ENCODE data around the gene UNC13B. TPM values are rescaled to one million over a fixed set of nuclear protein-coding genes. Genes with fewer than 3 reads are reported as not detected.

The UNC13B gene
- polyA plus RNA-seq, 1 experiment, result 13.2 TPM

DNA sequence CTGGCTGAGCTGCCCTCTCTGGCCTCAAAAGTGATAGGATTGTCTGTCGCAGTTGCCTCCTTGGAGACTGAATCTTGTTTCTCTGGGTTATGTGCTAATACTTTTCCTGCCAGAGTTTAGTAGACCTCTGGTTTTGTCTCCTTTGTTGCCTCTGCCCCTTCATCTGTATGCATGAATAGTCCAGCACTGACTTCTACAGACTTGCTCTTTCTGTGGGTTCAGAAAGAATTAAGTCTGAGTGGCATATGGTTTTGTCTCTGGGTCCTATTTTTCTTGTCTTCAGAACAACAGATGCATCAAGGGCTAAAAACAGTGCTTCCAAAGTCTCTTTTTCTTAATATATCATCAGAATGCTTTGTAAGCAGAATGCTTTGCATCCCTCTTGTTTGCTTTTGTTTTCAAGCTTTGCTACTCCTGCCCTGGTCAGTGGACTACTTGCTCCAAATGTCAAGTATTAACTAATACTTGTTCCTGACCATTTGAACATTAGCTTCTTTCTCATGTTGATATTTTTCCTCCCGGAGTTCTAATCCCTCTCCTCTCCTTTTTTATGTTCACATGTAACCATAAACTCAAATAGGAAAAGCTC, 131.7 kb downstream of the UNC13B start:
- Histone ChIP-seq H3K4me3 (ENCODE audit: low read depth, low read length) (no peak overlapping the region), H3K27me3 (ENCODE audit: control insufficient read depth, insufficient read depth, low read length) (no peaks in the 10 kb centered on the region), H3K36me3 (ENCODE audit: control insufficient read depth, insufficient read depth, low read length) (no peaks in the 10 kb centered on the region)
- ChIA-PET POLR2A (no interaction called here), CTCF (no interaction called here)
- DNase-seq (ENCODE audit: low read depth), result no peak
- TF ChIP-seq, protein P1, sequence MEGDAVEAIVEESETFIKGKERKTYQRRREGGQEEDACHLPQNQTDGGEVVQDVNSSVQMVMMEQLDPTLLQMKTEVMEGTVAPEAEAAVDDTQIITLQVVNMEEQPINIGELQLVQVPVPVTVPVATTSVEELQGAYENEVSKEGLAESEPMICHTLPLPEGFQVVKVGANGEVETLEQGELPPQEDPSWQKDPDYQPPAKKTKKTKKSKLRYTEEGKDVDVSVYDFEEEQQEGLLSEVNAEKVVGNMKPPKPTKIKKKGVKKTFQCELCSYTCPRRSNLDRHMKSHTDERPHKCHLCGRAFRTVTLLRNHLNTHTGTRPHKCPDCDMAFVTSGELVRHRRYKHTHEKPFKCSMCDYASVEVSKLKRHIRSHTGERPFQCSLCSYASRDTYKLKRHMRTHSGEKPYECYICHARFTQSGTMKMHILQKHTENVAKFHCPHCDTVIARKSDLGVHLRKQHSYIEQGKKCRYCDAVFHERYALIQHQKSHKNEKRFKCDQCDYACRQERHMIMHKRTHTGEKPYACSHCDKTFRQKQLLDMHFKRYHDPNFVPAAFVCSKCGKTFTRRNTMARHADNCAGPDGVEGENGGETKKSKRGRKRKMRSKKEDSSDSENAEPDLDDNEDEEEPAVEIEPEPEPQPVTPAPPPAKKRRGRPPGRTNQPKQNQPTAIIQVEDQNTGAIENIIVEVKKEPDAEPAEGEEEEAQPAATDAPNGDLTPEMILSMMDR (IDR thresholded peaks at IDR 0.05; ENCODE audit: insufficient read depth, low read depth, low read length), result no peak

DNA sequence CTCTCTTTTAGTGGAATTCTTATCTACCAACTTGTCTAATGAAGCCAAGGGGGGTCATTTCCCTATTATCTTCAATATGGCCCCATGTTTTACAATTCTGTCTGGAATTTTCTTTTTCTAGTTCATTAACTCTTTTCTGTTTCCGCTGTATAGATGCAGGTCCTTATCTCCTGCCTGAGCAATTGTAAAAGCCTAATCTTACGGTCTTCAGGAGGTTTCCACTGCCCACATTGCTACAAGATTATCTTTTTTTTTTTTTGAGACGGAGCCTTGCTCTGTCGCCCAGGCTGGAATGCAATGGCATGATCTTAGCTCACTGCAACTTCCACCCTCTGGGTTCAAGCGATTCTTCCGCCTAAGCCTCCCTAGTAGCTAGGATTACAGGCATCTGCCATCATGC, 132.3 kb downstream of the UNC13B start:
- CTCF ChIA-PET, result interaction anchor here (0.6 kb wide), 1 partner anchor 151 kb away, joined by 4 read pairs; no protein-coding TSS in a partner anchor
- no peak for DNase-seq (ENCODE audit: low read depth)
- POLR2A ChIA-PET, result no interaction called here
- H3K4me3 ChIP-seq (ENCODE audit: low read depth, low read length), result no peak overlapping the region
- H3K36me3 ChIP-seq (ENCODE audit: control insufficient read depth, insufficient read depth, low read length), result no peaks in the 10 kb centered on the region
- TF ChIP-seq, protein P1 (IDR thresholded peaks at IDR 0.05; ENCODE audit: insufficient read depth, low read depth, low read length), result no peak
- H3K27me3 ChIP-seq (ENCODE audit: control insufficient read depth, insufficient read depth, low read length), result no peaks in the 10 kb centered on the region

- no peaks in the 10 kb centered on the region for H3K27me3 ChIP-seq (ENCODE audit: control insufficient read depth, insufficient read depth, low read length)
- CTCF ChIA-PET, result interaction anchor here (0.6 to 1.2 kb wide), 2 partner anchors 10 to 152 kb away, joined by 3 to 4 read pairs; no protein-coding TSS in a partner anchor
- TF ChIP-seq, protein P1 (IDR thresholded peaks at IDR 0.05; ENCODE audit: insufficient read depth, low read depth, low read length), result no peak
- no peaks in the 10 kb centered on the region for H3K36me3 ChIP-seq (ENCODE audit: control insufficient read depth, insufficient read depth, low read length)
- POLR2A ChIA-PET, result no interaction called here
- no peak for DNase-seq (ENCODE audit: low read depth)
- H3K4me3 ChIP-seq (ENCODE audit: low read depth, low read length), result no peak overlapping the region
These were observed 132.7 kb downstream of the UNC13B start for GRCh38 chr9:35294556-35294955.

- TF ChIP-seq, protein P1 (IDR thresholded peaks at IDR 0.05; ENCODE audit: insufficient read depth, low read depth, low read length), result no peak
These were observed 133.7 kb downstream of the UNC13B start for GRCh38 chr9:35295369-35296036.

GRCh38 chr9:35303567-35303966, 141.8 kb downstream of the UNC13B start:
- ChIA-PET CTCF (interaction anchor here (1.9 kb wide), 1 partner anchor 13 kb away, joined by 5 read pairs; no protein-coding TSS in a partner anchor), POLR2A (no interaction called here)
- Histone ChIP-seq H3K4me3 (ENCODE audit: low read depth, low read length) (no peak overlapping the region), H3K27me3 (ENCODE audit: control insufficient read depth, insufficient read depth, low read length) (no peaks in the 10 kb centered on the region), H3K36me3 (ENCODE audit: control insufficient read depth, insufficient read depth, low read length) (no peaks in the 10 kb centered on the region)
- TF ChIP-seq, protein P1 (IDR thresholded peaks at IDR 0.05; ENCODE audit: insufficient read depth, low read depth, low read length), result no peak
- no peak for DNase-seq (ENCODE audit: low read depth)

More at GRCh38 chr9:35295369-35296036, 133.7 kb downstream of the UNC13B start:
- no peak overlapping the region for H3K4me3 ChIP-seq (ENCODE audit: low read depth, low read length)
- no peaks in the 10 kb centered on the region for H3K27me3 ChIP-seq (ENCODE audit: control insufficient read depth, insufficient read depth, low read length)
- DNase-seq (ENCODE audit: low read depth), result no peak
- ChIA-PET POLR2A (no interaction called here), CTCF (interaction anchor here (0.6 to 1.2 kb wide), 2 partner anchors 9 to 26 kb away, joined by 3 to 4 read pairs; no protein-coding TSS in a partner anchor)
- no peaks in the 10 kb centered on the region for H3K36me3 ChIP-seq (ENCODE audit: control insufficient read depth, insufficient read depth, low read length)

Measured in BJ (cell line).